T-helper 2 cell treated with Interferon-gamma antibody and Interleukin-4, amounts not matched to agents 5 μg/mL and 100 μg/mL, for 36 hours (primary cell): ENCODE results near the gene BMPER.
"Not testable (repeated sequence)": the region's sequence is repeated elsewhere in the genome, so short reads cannot be mapped to it uniquely, and the experiment has no call there.

Experiments used
- DNase-seq: peaks from one replicate; pipeline ENCODE4 v3.0.0; 2021; ENCODE audit warnings: low spot score
- H3K27ac Mint-ChIP-seq: one replicate; pipeline ENCODE4 v1.8.0; 2021; ENCODE audit warnings: mild to moderate bottlenecking, mixed read lengths
- H3K27me3 Mint-ChIP-seq: one replicate; pipeline ENCODE4 v1.8.0; 2021; ENCODE audit warnings: low read depth, mixed read lengths
- H3K36me3 Mint-ChIP-seq: one replicate; pipeline ENCODE4 v1.8.0; 2021; ENCODE audit warnings: low read depth, mixed read lengths
- H3K4me1 Mint-ChIP-seq: one replicate; pipeline ENCODE4 v1.8.0; 2021; ENCODE audit warnings: low read depth, mixed read lengths
- H3K4me3 Mint-ChIP-seq: one replicate; pipeline ENCODE4 v1.8.0; 2022; ENCODE audit warnings: mild to moderate bottlenecking, moderate library complexity, mixed read lengths
- H3K9me3 Mint-ChIP-seq: one replicate; pipeline ENCODE4 v1.8.0; 2021; ENCODE audit warnings: mixed read lengths

The BMPER gene

DNA sequence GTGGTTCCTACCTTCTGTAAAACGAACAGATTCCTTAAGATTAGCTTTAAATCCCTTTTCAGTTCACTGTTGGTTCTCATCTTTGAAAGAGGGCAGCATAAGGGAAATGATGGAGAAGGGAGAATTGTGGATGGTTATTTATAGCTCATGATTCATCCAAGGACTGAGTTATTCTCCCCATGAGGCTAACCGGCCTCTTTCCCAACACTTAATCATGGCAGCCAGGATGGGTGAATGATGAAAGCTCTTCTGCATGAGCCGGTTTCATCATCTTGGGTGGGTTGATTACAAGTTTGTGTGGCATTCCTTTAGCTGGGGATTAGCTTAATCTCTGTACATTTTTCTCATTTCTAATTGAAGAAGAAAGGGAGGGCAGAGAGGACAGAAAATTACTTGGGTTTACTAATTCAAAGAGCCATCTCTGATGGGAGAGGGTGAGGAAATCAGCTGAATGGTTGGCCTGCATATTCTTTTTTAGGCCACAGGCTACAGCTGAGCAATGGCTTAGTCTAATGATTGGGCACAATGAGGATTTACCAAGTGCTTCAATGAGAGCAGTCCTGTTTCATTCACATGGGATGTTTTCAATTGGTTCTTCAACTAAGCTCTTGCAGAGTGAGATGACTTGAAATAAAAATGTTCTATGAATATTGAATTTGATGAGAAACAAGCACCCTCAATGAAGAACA is 250.0 kb downstream of the BMPER start:
- Mint-ChIP-seq H3K27ac (no peak overlapping the region), H3K4me1 (no peaks in the 10 kb centered on the region), H3K4me3 (no peak overlapping the region), H3K9me3 (peaks cover 4% of the 10 kb centered on the region), H3K36me3 (no peaks in the 10 kb centered on the region), H3K27me3 (no peaks in the 10 kb centered on the region)
- no peak for DNase-seq

DNA sequence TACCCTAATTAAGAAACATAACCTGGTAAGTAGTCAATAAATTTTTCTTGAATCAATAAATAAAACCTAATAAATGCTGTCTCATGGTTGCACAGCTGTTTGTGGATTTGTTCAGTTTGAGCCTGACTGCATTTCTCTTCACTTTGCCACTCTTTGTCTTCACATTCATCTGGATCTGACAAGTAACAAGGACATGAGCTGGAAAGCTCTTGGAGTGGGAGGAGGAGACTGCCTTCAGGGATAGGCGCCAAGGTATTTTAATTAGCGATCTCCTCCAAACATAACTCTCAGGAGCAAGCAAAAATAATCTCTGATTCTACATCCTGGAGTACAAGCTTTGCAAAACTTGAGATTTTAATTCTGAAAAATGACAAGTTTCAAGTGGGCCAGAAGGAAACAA is 251.0 kb downstream of the BMPER start:
- peaks cover 4% of the 10 kb centered on the region for H3K9me3 Mint-ChIP-seq
- DNase-seq: no peak
- H3K27me3 Mint-ChIP-seq: no peaks in the 10 kb centered on the region

DNA sequence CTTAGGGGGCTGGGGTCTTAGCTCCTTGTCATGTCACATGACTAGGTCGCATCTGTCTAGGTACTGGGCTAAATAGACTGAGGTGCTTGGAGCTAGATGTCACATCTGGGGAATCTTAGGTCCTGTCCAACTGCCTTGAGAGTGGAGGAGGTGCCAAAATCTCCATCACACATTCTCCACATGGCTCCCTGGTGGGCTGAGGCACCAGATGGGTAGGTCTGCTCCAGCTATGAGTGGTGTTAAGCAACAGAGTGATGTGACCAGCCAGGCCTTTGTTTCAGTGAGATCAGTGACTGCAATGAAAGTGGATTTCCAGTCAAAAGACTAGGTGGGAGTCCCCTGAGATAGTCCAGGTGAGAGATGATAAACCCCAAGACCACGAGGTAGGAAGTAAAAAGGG is 251.8 kb downstream of the BMPER start:
- Mint-ChIP-seq H3K9me3 (peaks cover 5% of the 10 kb centered on the region), H3K27ac (no peak overlapping the region), H3K4me1 (no peaks in the 10 kb centered on the region), H3K36me3 (no peaks in the 10 kb centered on the region), H3K4me3 (no peak overlapping the region), H3K27me3 (no peaks in the 10 kb centered on the region)
- DNase-seq: no peak

More for the DNA sequence above, 251.0 kb downstream of the BMPER start:
- no peak overlapping the region for H3K4me3 Mint-ChIP-seq
- no peaks in the 10 kb centered on the region for H3K36me3 Mint-ChIP-seq
- no peak overlapping the region for H3K27ac Mint-ChIP-seq
- no peaks in the 10 kb centered on the region for H3K4me1 Mint-ChIP-seq

DNA sequence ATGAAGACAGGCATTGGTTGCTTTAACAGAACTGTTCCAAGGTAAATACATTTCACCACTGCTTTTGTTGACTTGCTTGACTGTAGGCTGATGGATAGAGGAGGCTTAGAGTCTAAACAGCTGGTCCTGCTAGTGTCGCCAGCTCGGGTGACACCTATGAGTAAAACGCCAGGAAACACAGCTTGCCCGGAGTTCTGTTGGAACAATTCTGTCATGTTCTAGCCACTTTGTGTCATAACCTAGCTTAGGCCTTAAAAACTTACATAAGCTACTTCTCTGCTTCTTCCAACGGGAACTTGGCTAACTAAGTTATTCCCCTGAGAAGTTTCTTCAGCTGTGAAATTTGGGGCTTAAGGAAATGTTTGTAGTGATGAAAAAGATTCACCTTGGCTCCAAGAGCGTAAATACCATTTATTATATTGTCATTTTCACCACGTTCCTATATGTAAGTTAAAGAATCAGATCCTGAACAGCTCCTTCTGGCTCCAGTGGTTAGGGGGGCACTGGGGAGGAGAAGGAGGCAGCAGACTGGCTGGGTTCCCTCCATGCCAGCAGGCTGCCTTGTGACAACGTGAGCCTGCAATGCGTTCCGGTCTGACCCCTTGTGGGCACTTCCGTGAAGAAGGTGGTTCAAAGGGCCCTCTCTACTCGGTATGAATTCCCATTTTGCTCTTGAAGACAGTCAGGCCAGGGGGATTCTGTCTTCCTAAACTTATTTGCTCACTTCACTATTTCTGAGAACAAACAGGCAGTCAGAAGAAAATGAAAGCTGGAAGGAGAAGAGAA is 253.2 kb downstream of the BMPER start:
- Mint-ChIP-seq H3K27me3 (no peaks in the 10 kb centered on the region), H3K4me3 (no peak overlapping the region), H3K36me3 (no peaks in the 10 kb centered on the region), H3K27ac (no peak overlapping the region), H3K4me1 (no peaks in the 10 kb centered on the region), H3K9me3 (peaks cover 10% of the 10 kb centered on the region)
- no peak for DNase-seq

DNA sequence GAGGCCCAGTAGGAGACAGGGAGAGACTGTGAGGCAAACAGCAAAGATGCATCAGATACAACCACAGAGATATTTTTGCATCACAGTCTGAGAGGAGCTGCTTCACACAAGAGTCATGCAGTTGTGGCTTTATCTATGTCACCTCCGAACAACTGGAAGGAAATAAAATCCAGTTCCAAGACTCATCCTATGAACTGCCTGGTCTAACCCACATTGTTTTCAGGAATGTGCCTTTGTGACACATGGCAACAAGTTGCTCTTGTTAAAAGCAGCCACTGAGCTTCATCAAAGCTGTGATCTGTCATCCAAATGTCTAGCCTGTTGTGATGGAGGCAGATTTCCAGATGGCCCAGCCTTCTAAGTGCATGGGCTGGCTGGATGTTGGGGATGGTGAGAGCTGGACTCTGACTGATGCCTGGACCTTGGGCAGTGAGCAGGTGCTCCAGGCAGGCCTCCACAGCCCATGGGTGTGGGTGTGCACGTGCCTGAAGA is 255.0 kb downstream of the BMPER start:
- no peaks in the 10 kb centered on the region for H3K4me1 Mint-ChIP-seq
- DNase-seq: no peak
- H3K36me3 Mint-ChIP-seq: no peaks in the 10 kb centered on the region
- no peaks in the 10 kb centered on the region for H3K27me3 Mint-ChIP-seq
- H3K4me3 Mint-ChIP-seq: no peak overlapping the region
- peaks cover 10% of the 10 kb centered on the region for H3K9me3 Mint-ChIP-seq
- no peak overlapping the region for H3K27ac Mint-ChIP-seq

DNA sequence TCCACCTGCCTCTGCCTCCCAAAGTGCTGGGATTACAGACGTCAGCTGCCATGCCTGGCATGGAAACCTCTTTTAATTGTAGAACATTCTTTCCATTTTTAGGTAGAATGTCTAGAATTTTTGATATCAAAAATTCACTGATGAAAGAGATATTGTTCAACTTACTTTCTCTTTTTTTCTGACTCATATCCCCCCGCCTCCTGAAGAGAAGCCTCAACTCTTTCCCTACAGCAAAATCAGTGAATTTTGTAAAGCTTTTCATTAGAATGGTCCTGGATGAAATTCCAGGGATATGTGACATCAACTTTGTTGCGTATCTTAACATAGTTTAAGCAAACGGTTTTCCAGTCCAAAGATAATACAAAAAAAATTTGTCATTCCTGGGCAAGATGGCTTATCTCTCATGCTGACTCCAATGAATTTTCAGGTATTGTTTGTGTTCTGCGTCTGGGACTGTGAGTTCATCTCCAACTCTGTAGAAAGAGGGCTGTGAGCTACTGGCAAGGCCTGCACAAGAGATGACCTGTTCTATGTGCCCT is 256.8 kb downstream of the BMPER start:
- Mint-ChIP-seq H3K27me3 (no peaks in the 10 kb centered on the region), H3K27ac (no peak overlapping the region)

DNA sequence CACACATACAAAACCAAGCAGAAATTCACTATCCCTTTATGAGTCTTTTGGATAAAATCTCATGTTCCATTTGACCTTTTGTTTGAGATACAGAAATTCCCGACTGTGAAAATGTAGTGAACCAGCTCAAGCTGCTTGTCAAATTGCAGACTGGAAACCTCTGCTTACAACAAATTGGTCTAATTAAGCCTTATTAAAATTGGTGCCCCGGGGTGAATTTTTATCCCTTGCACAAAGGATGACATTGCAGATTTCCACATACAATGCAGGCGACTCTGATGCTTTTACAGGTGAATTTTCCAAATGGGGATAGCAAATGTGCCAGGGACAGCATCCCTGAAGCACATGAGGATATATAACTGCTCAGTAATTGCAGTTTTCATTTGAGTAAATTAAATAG is 257.3 kb downstream of the BMPER start:
- Mint-ChIP-seq H3K27ac (no peak overlapping the region), H3K4me3 (no peak overlapping the region), H3K27me3 (no peaks in the 10 kb centered on the region), H3K9me3 (peaks cover 5% of the 10 kb centered on the region), H3K4me1 (no peaks in the 10 kb centered on the region), H3K36me3 (no peaks in the 10 kb centered on the region)
- no peak for DNase-seq

More for the DNA sequence above, 256.8 kb downstream of the BMPER start:
- DNase-seq: no peak
- H3K9me3 Mint-ChIP-seq: peaks cover 5% of the 10 kb centered on the region
- H3K4me3 Mint-ChIP-seq: no peak overlapping the region
- no peaks in the 10 kb centered on the region for H3K36me3 Mint-ChIP-seq
- no peaks in the 10 kb centered on the region for H3K4me1 Mint-ChIP-seq

DNA sequence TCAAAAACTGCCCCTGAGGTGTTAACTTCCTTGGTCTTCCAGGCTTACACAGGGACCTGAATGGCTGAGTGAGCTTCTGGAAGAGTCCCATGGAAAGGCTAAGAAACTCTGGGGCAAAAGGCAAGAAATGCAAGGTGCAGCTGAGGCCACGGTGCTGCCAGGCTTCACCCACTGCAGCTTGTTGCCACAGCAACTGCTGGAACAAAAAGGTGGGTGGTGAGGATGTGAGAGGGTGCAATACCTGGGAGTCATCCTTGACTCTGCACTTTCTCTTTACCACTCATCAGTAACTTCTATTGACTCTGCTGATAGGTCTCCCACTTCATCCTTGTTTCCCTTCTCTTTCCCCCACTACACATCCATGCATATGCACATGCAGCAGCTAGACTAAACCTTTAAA is 258.6 kb downstream of the BMPER start:
- Mint-ChIP-seq H3K4me1 (no peaks in the 10 kb centered on the region), H3K9me3 (peaks cover 8% of the 10 kb centered on the region), H3K27me3 (no peaks in the 10 kb centered on the region), H3K36me3 (no peaks in the 10 kb centered on the region), H3K27ac (no peak overlapping the region), H3K4me3 (no peak overlapping the region)
- DNase-seq: no peak

DNA sequence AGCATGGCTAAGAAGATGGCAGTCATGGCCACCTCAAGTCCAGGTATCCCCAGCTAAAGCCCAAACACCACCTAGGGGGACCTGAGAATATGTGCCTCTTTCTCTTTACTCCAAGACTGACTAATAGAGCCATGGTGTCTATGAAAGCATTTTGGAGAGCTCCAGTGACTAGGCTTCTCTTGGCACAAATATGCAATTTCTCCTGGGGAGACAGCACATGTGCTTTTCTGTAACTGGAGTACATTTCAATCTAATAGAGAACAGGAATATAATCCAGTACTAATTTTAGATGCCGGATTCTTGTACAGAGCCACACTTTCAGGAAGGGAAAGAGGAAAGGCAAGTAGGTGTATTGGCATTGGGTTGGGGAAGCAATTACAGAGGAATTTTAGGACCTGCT is 260.1 kb downstream of the BMPER start:
- no peaks in the 10 kb centered on the region for H3K27me3 Mint-ChIP-seq
- no peak for DNase-seq
- H3K9me3 Mint-ChIP-seq: peaks cover 12% of the 10 kb centered on the region
- no peaks in the 10 kb centered on the region for H3K36me3 Mint-ChIP-seq
- H3K4me1 Mint-ChIP-seq: no peaks in the 10 kb centered on the region
- no peak overlapping the region for H3K27ac Mint-ChIP-seq
- H3K4me3 Mint-ChIP-seq: no peak overlapping the region

DNA sequence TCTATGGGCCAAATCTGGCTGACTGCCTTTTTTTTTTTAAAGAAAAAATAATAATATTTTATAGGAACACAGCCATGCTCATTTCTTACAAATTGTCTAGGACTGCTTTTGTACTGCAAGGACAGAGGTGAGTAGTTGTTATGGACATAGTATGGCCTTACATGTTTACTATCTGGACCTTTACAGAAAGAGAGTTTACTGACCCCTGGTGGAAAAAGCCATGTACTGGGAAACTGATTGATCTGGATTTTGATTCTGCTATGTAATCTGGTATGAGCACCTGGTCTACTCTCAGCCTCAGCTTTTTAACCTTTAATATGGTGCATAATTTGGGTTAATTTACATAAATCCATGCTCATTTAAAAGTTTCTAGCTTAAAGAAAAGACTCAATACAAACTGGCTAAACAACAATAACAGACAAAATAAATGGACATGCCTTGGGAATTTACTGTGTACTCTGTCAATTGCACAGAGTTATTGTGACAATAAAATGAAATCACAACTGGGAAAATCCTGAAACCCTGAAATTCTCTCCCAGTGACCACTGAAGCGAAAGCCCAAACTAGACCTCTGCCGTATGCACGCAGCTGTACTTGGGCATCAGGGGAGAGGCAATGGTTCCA is 260.7 kb downstream of the BMPER start:
- H3K9me3 Mint-ChIP-seq: peaks cover 12% of the 10 kb centered on the region
- H3K4me1 Mint-ChIP-seq: no peaks in the 10 kb centered on the region
- H3K4me3 Mint-ChIP-seq: no peak overlapping the region
- no peaks in the 10 kb centered on the region for H3K27me3 Mint-ChIP-seq
- DNase-seq: no peak
- H3K36me3 Mint-ChIP-seq: no peaks in the 10 kb centered on the region
- no peak overlapping the region for H3K27ac Mint-ChIP-seq

DNA sequence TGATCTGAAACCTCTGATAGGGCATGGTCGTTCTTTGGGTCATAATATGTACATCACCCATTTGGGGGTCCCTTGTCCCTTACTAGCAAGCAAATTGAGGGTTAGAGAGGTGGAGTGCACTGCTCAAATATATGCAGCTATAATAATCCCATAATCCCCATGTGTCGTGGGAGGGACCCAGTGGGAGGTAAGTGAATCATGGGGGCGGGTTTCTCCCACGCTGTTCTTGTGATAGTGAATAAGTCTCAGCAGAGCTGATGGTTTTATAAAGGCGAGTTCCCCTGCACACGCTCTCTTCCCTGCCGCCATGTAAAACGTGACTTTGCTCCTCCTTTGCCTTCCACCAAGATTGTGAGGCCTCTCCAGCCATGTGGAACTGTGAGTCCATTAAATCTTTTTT is 262.7 kb downstream of the BMPER start:
- H3K4me1 Mint-ChIP-seq: no peaks in the 10 kb centered on the region
- H3K27ac Mint-ChIP-seq: no peak overlapping the region
- no peak for DNase-seq
- peaks cover 7% of the 10 kb centered on the region for H3K9me3 Mint-ChIP-seq
- H3K36me3 Mint-ChIP-seq: no peaks in the 10 kb centered on the region
- no peak overlapping the region for H3K4me3 Mint-ChIP-seq
- H3K27me3 Mint-ChIP-seq: no peaks in the 10 kb centered on the region

DNA sequence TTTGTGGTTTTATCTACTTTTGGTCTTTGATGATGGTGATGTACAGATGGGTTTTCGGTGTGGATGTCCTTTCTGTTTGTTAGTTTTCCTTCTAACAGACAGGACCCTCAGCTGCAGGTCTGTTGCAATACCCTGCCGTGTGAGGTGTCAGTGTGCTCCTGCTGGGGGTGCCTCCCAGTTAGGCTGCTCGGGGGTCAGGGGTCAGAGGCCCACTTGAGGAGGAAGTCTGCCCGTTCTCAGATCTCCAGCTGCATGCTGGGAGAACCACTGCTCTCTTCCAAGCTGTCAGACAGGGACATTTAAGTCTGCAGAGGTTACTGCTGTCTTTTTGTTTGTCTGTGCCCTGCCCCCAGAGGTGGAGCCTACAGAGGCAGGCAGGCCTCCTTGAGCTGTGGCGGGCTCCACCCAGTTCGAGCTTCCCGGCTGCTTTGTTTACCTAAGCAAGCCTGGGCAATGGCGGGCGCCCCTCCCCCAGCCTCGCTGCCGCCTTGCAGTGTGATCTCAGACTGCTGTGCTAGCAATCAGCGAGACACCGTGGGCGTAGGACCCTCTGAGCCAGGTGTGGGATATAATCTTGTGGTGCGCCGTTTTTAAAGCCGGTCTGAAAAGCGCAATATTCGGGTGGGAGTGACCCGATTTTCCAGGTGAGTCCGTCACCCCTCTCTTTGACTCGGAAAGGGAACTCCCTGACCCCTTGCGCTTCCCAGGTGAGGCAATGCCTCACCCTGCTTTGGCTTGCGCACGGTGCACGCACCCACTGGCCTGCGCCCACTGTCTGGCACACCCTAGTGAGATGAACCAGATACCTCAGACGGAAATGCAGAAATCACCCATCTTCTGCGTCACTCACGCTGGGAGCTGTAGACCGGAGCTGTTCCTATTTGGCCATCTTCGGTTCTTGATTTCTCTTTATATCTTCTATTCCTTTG is 269.6 kb downstream of the BMPER start:
- not testable (repeated sequence) for DNase-seq, H3K27ac Mint-ChIP-seq, H3K27me3 Mint-ChIP-seq, H3K36me3 Mint-ChIP-seq, H3K4me1 Mint-ChIP-seq, H3K4me3 Mint-ChIP-seq
- peaks cover 21% of the 10 kb centered on the region for H3K9me3 Mint-ChIP-seq

DNA sequence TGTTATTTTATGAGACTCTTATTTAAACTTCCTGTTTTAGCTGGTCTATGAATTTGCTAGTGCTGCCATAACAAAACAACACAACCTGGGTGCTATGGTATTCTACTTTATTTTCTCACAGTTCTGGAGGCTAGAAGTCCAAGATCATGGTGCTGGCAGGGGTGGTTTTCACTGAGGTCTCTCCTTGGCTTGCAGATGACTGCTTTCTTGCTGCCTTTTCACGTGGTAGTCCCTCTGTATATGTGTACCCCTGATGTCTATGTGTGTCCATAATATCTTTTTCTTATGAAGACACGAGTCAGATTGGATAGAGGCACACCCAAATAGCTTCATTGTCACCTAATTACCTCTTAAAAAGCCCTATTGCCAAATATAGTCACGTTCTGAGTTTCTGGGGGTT is 270.5 kb downstream of the BMPER start:
- peaks cover 21% of the 10 kb centered on the region for H3K9me3 Mint-ChIP-seq
- H3K4me1 Mint-ChIP-seq: no peaks in the 10 kb centered on the region
- H3K27ac Mint-ChIP-seq: no peak overlapping the region
- no peak for DNase-seq
- H3K4me3 Mint-ChIP-seq: no peak overlapping the region
- H3K27me3 Mint-ChIP-seq: no peaks in the 10 kb centered on the region
- H3K36me3 Mint-ChIP-seq: no peaks in the 10 kb centered on the region
